OCI-M1 (cell line): ENCODE results near the gene MRNIP.
A peak's percentile ranks its signal among the peaks of the same experiment; 100 is the strongest.
"Not testable (repeated sequence)": the region's sequence is repeated elsewhere in the genome, so short reads cannot be mapped to it uniquely, and the experiment has no call there.

ENCODE experiments used
- DNase-seq: peaks from one replicate; lab custom pipeline; 2025; lab: John Stamatoyannopoulos, UW

MRNIP gene

GRCh38 chr5:179792612-179793467, 65.8 kb downstream of the MRNIP start:
- DNase-seq: peak; percentile 88

- no peak for DNase-seq
Observed at GRCh38 chr5:179791881-179792611, 66.6 kb downstream of the MRNIP start.

GRCh38 chr5:179789278-179789677, 69.3 kb downstream of the MRNIP start:
- not testable (repeated sequence) for DNase-seq

- DNase-seq: no peak
Observed at GRCh38 chr5:179788193-179788854, 70.3 kb downstream of the MRNIP start.
